ENCODE measurements around the gene BAIAP2L1. TPM values are rescaled to one million over a fixed set of nuclear protein-coding genes. Genes with fewer than 3 reads are reported as not detected.
"Not testable (repeated sequence)": the region's sequence is repeated elsewhere in the genome, so short reads cannot be mapped to it uniquely, and the experiment has no call there.

The BAIAP2L1 gene
- total RNA-seq, 1 donor from 2014 or later = 1.4 TPM

GRCh38 chr7:98398567-98399372 lies 2.1 kb downstream of the BAIAP2L1 start:
- DNase-seq = no peak

GRCh38 chr7:98396768-98397167 lies 4.1 kb downstream of the BAIAP2L1 start:
- no peak for DNase-seq

GRCh38 chr7:98395951-98396350 lies 4.9 kb downstream of the BAIAP2L1 start:
- DNase-seq = no peak

GRCh38 chr7:98395481-98395880 lies 5.4 kb downstream of the BAIAP2L1 start:
- DNase-seq = no peak

GRCh38 chr7:98394377-98394836 lies 6.5 kb downstream of the BAIAP2L1 start:
- no peak for DNase-seq

GRCh38 chr7:98387544-98388226 lies 13.2 kb downstream of the BAIAP2L1 start:
- DNase-seq = no peak

GRCh38 chr7:98387131-98387530 lies 13.8 kb downstream of the BAIAP2L1 start:
- no peak for DNase-seq

GRCh38 chr7:98385532-98385931 lies 15.4 kb downstream of the BAIAP2L1 start:
- DNase-seq = not testable (repeated sequence)

- DNase-seq = no peak
Observed at GRCh38 chr7:98378210-98378819, 22.6 kb downstream of the BAIAP2L1 start.

GRCh38 chr7:98376711-98377110 lies 24.2 kb downstream of the BAIAP2L1 start:
- DNase-seq = no peak

- DNase-seq = no peak
Observed at GRCh38 chr7:98375664-98376063, 25.2 kb downstream of the BAIAP2L1 start.

- no peak for DNase-seq
Observed at GRCh38 chr7:98374285-98374680, 26.6 kb downstream of the BAIAP2L1 start.

- DNase-seq = peak; percentile 69
Observed at GRCh38 chr7:98372993-98373392, 27.9 kb downstream of the BAIAP2L1 start.

- no peak for DNase-seq
Observed at GRCh38 chr7:98369726-98370125, 31.2 kb downstream of the BAIAP2L1 start.

GRCh38 chr7:98368716-98369115 lies 32.2 kb downstream of the BAIAP2L1 start:
- peak; percentile 53 for DNase-seq

- DNase-seq = no peak
Observed at GRCh38 chr7:98366562-98366938, 34.3 kb downstream of the BAIAP2L1 start.

GRCh38 chr7:98365863-98366561 lies 34.9 kb downstream of the BAIAP2L1 start:
- DNase-seq = peak; percentile 78

GRCh38 chr7:98364220-98364619 lies 36.7 kb downstream of the BAIAP2L1 start:
- DNase-seq = no peak

GRCh38 chr7:98362517-98362916 lies 38.4 kb downstream of the BAIAP2L1 start:
- DNase-seq = no peak

- peak; percentile 27 for DNase-seq
Observed at GRCh38 chr7:98360221-98361130, 40.4 kb downstream of the BAIAP2L1 start.

GRCh38 chr7:98359395-98359794 lies 41.5 kb downstream of the BAIAP2L1 start:
- DNase-seq = no peak

GRCh38 chr7:98358706-98359105 lies 42.2 kb downstream of the BAIAP2L1 start:
- DNase-seq = no peak

Data from dermis blood vessel endothelial cell (primary cell).